ENCODE results near the gene SPCS1.
"Not testable (repeated sequence)": the region's sequence is repeated elsewhere in the genome, so short reads cannot be mapped to it uniquely, and the experiment has no call there.

The SPCS1 gene

GRCh38 chr3:52705688-52706686, at the start of gene SPCS1, which contains the start of gene GLT8D1:
TSS of gene SPCS1 (plus strand) at chr3:52706106. CDS start at chr3:52706247, 141 bp downstream.
TSS of gene GLT8D1 (minus strand) at chr3:52705791. CDS start at chr3:52700460, 5,331 bp downstream.
- Histone ChIP-seq H3K9me3 (ENCODE audit: control insufficient read depth, insufficient read depth, low read length) (no peaks in the 10 kb centered on the region), H3K4me1 (ENCODE audit: insufficient read depth, low read length) (peaks cover 3% of the 10 kb centered on the region), H3K36me3 (ENCODE audit: insufficient read depth, low read length) (no peaks in the 10 kb centered on the region), H3K9ac (ENCODE audit: low read depth, low read length) (peak within 1 kb of the TSS; percentile 95)

DNA sequence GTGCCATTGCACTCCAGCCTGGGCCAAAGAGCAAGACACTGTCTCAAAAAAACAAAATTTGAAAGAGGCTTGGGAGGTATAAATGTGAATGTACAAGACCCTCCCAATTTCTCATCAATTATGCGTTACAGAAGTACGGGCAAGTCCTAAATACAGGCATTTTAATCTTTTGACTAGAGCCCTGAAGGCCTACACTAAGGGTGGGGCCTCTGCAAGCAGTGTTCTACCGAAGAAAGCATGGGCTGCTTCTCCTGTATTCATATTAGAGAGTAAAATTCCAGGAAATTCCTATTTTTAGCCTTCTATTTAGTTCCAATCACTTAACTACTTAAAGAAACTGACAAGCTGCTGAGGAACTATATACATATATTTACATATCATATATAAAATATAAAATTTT, 45.9 kb upstream of the SPCS1 start:
- H3K9ac ChIP-seq (ENCODE audit: low read depth, low read length), result no peak overlapping the region
- peaks cover 11% of the 10 kb centered on the region for H3K36me3 ChIP-seq (ENCODE audit: insufficient read depth, low read length)
- H3K4me1 ChIP-seq (ENCODE audit: insufficient read depth, low read length), result no peaks in the 10 kb centered on the region
- H3K9me3 ChIP-seq (ENCODE audit: control insufficient read depth, insufficient read depth, low read length), result no peaks in the 10 kb centered on the region

- H3K36me3 ChIP-seq (ENCODE audit: insufficient read depth, low read length), result peaks cover 6% of the 10 kb centered on the region; the same call in 1 of the 2 replicates
- H3K4me1 ChIP-seq (ENCODE audit: insufficient read depth, low read length), result no peaks in the 10 kb centered on the region
- H3K9me3 ChIP-seq (ENCODE audit: control insufficient read depth, insufficient read depth, low read length), result no peaks in the 10 kb centered on the region
- H3K9ac ChIP-seq (ENCODE audit: low read depth, low read length), result no peak overlapping the region
Observed at GRCh38 chr3:52663098-52663497, 42.8 kb upstream of the SPCS1 start.

DNA sequence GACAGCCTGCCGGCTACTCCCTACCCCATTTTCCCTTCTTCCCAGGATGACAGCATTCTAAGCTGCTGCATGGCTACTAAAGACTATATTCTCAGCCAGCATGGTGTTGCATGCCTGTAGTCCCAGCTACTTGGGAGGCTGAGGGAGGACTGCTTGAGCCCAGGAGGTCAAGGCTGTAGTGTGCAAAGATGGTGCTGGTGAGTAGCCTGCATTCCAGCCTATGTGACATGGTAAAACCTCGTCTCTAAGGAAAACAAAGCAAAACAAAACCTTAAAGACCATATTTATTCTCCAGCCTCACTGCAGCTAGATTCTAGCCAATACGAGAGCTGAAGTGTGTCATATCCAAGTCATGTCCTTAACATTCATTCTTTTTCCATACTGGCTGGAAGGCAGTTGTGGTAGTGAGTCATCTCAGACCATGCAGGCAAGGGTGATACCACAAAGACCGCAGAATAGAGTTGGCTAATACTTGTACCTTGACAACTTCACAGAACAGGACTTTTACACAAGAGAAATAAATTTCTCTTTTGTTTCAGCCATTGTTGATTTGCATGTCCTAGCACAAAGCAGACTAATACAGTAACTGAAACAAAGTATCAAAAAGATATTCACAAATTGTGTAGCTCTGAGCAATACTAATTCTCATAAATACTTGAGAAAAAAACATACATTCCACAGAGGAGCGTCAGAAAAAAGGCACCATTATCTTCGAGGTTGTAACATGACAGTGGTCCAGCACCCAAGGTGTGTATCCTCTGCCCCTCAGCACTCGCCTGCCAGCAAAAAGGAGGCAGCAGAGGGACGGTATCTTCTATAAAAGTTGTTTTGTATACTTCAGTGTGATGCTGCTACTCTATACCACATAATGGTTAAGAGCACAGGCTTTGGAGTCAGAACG, 35.0 kb upstream of the SPCS1 start:
- Histone ChIP-seq H3K9me3 (ENCODE audit: control insufficient read depth, insufficient read depth, low read length) (no peaks in the 10 kb centered on the region), H3K36me3 (ENCODE audit: insufficient read depth, low read length) (0 out of 2 replicates have a peak, but pooled peaks cover 5% of the 10 kb centered on the region), H3K9ac (ENCODE audit: low read depth, low read length) (no peak overlapping the region), H3K4me1 (ENCODE audit: insufficient read depth, low read length) (peaks cover 15% of the 10 kb centered on the region; the same call in 1 of the 2 replicates)

- no peaks in the 10 kb centered on the region for H3K9me3 ChIP-seq (ENCODE audit: control insufficient read depth, insufficient read depth, low read length)
- peaks cover 15% of the 10 kb centered on the region; the same call in 1 of the 2 replicates for H3K4me1 ChIP-seq (ENCODE audit: insufficient read depth, low read length)
- no peak overlapping the region for H3K9ac ChIP-seq (ENCODE audit: low read depth, low read length)
- H3K36me3 ChIP-seq (ENCODE audit: insufficient read depth, low read length), result 0 out of 2 replicates have a peak, but pooled peaks cover 8% of the 10 kb centered on the region
Observed at GRCh38 chr3:52671676-52672075, 34.2 kb upstream of the SPCS1 start.

- H3K36me3 ChIP-seq (ENCODE audit: insufficient read depth, low read length), result peaks cover 15% of the 10 kb centered on the region
- not testable (repeated sequence) for H3K9me3 ChIP-seq (ENCODE audit: control insufficient read depth, insufficient read depth, low read length); H3K9ac ChIP-seq (ENCODE audit: low read depth, low read length); H3K4me1 ChIP-seq (ENCODE audit: insufficient read depth, low read length)
Observed at GRCh38 chr3:52676201-52676600, 29.7 kb upstream of the SPCS1 start.

DNA sequence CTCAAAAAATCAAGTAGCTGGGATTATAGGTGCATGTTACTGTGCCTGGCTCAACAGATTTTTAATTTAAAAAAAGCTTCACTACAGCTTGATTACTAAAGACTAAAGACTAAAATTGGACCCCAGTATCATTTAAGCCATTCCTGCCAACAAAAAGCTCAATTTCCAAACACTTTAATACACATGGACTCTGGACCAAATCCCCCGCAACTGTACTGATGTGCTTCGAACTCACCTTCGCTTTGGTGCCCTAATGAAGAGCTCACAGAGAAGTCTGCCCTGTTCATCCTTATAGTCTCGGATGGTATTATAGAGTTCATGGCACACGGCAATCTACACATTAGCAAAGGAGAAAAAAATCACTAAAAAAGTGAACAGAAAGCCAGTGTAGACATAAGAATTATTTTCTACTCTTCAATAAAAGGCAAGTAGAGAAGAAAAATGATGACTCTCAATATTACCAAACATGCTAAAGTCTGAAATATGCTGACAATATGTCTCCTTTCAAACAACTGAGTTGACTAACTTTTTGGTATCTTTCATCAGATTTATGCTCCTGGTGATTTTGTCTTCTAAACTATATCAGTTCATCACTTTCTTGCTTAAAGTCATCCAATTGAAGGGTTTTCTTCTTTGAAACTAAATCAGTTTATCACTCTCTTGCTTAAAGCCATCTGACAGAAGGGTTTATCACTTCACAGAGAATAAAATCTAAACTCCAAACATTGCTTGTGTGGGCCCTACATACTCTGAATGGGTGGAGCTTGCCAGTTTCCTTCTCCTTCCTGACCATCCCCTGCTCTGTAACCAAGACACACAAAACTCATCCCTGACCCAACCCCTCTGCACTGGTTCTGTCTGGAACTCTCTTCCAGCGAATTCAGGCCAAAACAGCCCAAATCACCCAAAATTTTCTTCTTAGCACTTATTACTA, 27.4 kb upstream of the SPCS1 start:
- H3K36me3 ChIP-seq (ENCODE audit: insufficient read depth, low read length), result peaks cover 15% of the 10 kb centered on the region
- H3K9ac ChIP-seq (ENCODE audit: low read depth, low read length), result no peak overlapping the region
- no peaks in the 10 kb centered on the region for H3K9me3 ChIP-seq (ENCODE audit: control insufficient read depth, insufficient read depth, low read length)
- H3K4me1 ChIP-seq (ENCODE audit: insufficient read depth, low read length), result peaks cover 10% of the 10 kb centered on the region

GRCh38 chr3:52679199-52679538, 26.7 kb upstream of the SPCS1 start:
- peaks cover 15% of the 10 kb centered on the region for H3K36me3 ChIP-seq (ENCODE audit: insufficient read depth, low read length)
- no peak overlapping the region for H3K9ac ChIP-seq (ENCODE audit: low read depth, low read length)
- peaks cover 10% of the 10 kb centered on the region for H3K4me1 ChIP-seq (ENCODE audit: insufficient read depth, low read length)
- H3K9me3 ChIP-seq (ENCODE audit: control insufficient read depth, insufficient read depth, low read length), result no peaks in the 10 kb centered on the region

- no peaks in the 10 kb centered on the region for H3K9me3 ChIP-seq (ENCODE audit: control insufficient read depth, insufficient read depth, low read length)
- H3K4me1 ChIP-seq (ENCODE audit: insufficient read depth, low read length), result peaks cover 14% of the 10 kb centered on the region
- no peak overlapping the region for H3K9ac ChIP-seq (ENCODE audit: low read depth, low read length)
- peaks cover 15% of the 10 kb centered on the region for H3K36me3 ChIP-seq (ENCODE audit: insufficient read depth, low read length)
Observed at GRCh38 chr3:52679811-52680210, 26.1 kb upstream of the SPCS1 start.

DNA sequence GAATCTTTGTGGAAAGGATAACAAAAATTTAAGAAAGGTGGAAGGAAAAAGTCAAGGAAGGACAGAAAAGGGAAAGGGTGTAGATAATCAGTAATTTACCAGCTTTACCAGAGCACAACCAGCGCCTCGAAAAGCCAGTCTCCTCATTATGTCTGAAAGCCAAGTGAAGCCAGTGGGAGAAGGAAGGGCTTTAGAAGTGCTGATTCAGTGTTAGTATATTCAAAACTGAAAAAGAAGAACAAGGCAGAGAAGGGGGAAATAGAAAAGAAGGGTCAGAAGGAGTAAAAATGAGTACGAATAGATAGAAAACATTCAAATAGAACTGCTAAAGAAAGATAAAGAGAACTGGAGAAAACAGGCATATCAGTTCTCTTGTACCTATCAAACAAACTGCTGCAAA, 24.3 kb upstream of the SPCS1 start:
- Histone ChIP-seq H3K4me1 (ENCODE audit: insufficient read depth, low read length) (peaks cover 14% of the 10 kb centered on the region), H3K36me3 (ENCODE audit: insufficient read depth, low read length) (peaks cover 7% of the 10 kb centered on the region), H3K9me3 (ENCODE audit: control insufficient read depth, insufficient read depth, low read length) (no peaks in the 10 kb centered on the region), H3K9ac (ENCODE audit: low read depth, low read length) (no peak overlapping the region)

- peaks cover 4% of the 10 kb centered on the region for H3K36me3 ChIP-seq (ENCODE audit: insufficient read depth, low read length)
- no peaks in the 10 kb centered on the region for H3K9me3 ChIP-seq (ENCODE audit: control insufficient read depth, insufficient read depth, low read length)
- peaks cover 14% of the 10 kb centered on the region for H3K4me1 ChIP-seq (ENCODE audit: insufficient read depth, low read length)
- H3K9ac ChIP-seq (ENCODE audit: low read depth, low read length), result no peak overlapping the region
Observed at GRCh38 chr3:52682016-52682415, 23.9 kb upstream of the SPCS1 start.

DNA sequence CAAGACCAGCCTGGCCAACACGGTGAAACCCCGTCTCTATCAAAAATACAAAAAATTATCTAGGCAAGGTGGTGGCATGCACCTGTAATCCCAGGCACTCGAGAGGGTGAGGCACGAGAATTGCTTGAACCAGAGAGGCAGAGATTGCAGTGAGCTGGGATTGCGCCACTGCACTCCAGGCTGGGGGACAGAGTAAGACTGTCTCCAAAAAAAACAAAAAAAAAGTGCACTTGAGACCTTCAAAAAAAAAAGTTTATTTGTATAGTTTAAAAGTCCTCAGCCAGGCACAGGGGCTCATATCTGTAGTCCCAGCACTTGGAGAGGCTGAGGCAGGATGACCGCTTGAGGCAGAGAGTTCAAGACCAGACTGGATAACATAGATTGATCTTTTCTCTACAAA, 22.3 kb upstream of the SPCS1 start:
- Histone ChIP-seq H3K9ac (ENCODE audit: low read depth, low read length) (no peak overlapping the region), H3K9me3 (ENCODE audit: control insufficient read depth, insufficient read depth, low read length) (no peaks in the 10 kb centered on the region), H3K36me3 (ENCODE audit: insufficient read depth, low read length) (peaks cover 19% of the 10 kb centered on the region), H3K4me1 (ENCODE audit: insufficient read depth, low read length) (peaks cover 14% of the 10 kb centered on the region)

DNA sequence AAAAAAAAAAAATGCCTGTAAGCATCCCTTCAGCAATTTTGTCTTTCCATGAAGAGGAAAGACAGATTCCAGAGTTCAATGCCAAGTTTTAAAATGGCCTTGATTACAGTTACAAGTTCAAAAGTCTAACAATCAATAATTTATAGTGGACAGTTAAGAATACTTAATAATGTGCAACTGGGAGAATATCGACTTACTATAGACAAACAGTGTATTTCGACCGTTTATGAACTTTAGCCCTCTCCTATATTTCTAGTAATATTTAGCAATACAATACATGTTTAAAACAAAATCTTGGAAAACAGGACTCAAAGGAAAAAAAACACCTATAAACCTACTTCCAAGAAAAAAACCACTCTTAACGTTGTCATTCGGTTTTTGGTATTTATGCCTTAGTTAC, 21.7 kb upstream of the SPCS1 start:
- no peaks in the 10 kb centered on the region for H3K9me3 ChIP-seq (ENCODE audit: control insufficient read depth, insufficient read depth, low read length)
- H3K9ac ChIP-seq (ENCODE audit: low read depth, low read length), result no peak overlapping the region
- H3K36me3 ChIP-seq (ENCODE audit: insufficient read depth, low read length), result peaks cover 25% of the 10 kb centered on the region
- peaks cover 14% of the 10 kb centered on the region for H3K4me1 ChIP-seq (ENCODE audit: insufficient read depth, low read length)
